Keratinocyte (primary cell): Measurements from ENCODE around the gene PRKCE. TPM values are rescaled to one million over a fixed set of nuclear protein-coding genes. Genes with fewer than 3 reads are reported as not detected.

Source experiments
- DNase-seq: peaks from one replicate; pipeline ENCODE4 v3.0.0-alpha.2; 2011; ENCODE audit warnings: low read depth, missing footprints, low spot score
- FAIRE-seq: peaks from 2 replicates; lab custom pipeline; 2011; peaks lifted over from hg19 to GRCh38; lab: Jason Lieb, UNC
- H2AFZ ChIP-seq: 2 replicates; pipeline ENCODE4 v1.6.0; 2012; ENCODE audit warnings: low read length, control low read depth, inconsistent platforms; ENCODE audit not compliant: control insufficient read depth
- H3K27ac ChIP-seq: 2 replicates; pipeline ENCODE4 v1.5.1; 2011; ENCODE audit warnings: low read length; ENCODE audit not compliant: control insufficient read depth, insufficient read depth
- H3K27me3 ChIP-seq: 3 replicates; pipeline ENCODE4 v1.6.0; 2011; ENCODE audit warnings: low read length; ENCODE audit not compliant: control insufficient read depth, insufficient read depth; ENCODE audit errors: extremely low read depth
- H3K36me3 ChIP-seq, 2 experiments: 2 replicates in 1 of 2; 3 replicates in 1 of 2; pipeline ENCODE4 v1.5.1; 2011; ENCODE audit warnings: low read length in 2 of 2, mild to moderate bottlenecking in 1 of 2; ENCODE audit not compliant: control insufficient read depth in 2 of 2, insufficient read depth in 2 of 2; ENCODE audit errors: extremely low read depth in 1 of 2
- H3K4me1 ChIP-seq: 3 replicates; pipeline ENCODE4 v1.5.1; 2011; ENCODE audit warnings: low read length; ENCODE audit not compliant: control insufficient read depth, insufficient read depth; ENCODE audit errors: extremely low read depth
- H3K4me2 ChIP-seq: 3 replicates; pipeline ENCODE4 v1.6.0; 2011; ENCODE audit warnings: low read depth, low read length; ENCODE audit not compliant: control insufficient read depth, insufficient read depth; ENCODE audit errors: extremely low read depth
- H3K4me3 ChIP-seq, 3 experiments: fragments of 200-600 bp in 1 of 3; sonication (generic) in 1 of 3; 2 replicates in 2 of 3; 3 replicates in 1 of 3; pipeline ENCODE4 v1.5.1; 2011 to 2016; ENCODE audit warnings: low read length in 3 of 3, mild to moderate bottlenecking in 3 of 3, control low read depth in 2 of 3, inconsistent platforms in 1 of 3, low read depth in 1 of 3, mixed read lengths in 1 of 3, mixed run types in 1 of 3, moderate library complexity in 1 of 3; ENCODE audit not compliant: control insufficient read depth in 2 of 3, insufficient read depth in 2 of 3; ENCODE audit errors: extremely low read depth in 1 of 3
- H3K79me2 ChIP-seq: 2 replicates; pipeline ENCODE4 v1.6.0; 2012; ENCODE audit warnings: low read length; ENCODE audit not compliant: control insufficient read depth, insufficient read depth
- H3K9ac ChIP-seq: 3 replicates; pipeline ENCODE4 v1.6.0; 2011; ENCODE audit warnings: low read length; ENCODE audit not compliant: control insufficient read depth, insufficient read depth; ENCODE audit errors: extremely low read depth
- H3K9me1 ChIP-seq: 3 replicates; pipeline ENCODE4 v1.6.0; 2011; ENCODE audit warnings: low read length; ENCODE audit not compliant: control insufficient read depth, insufficient read depth; ENCODE audit errors: extremely low read depth
- H3K9me3 ChIP-seq: 2 replicates; pipeline ENCODE4 v1.5.1; 2012; ENCODE audit warnings: low read depth, low read length; ENCODE audit not compliant: control insufficient read depth
- H4K20me1 ChIP-seq: 3 replicates; pipeline ENCODE4 v1.6.0; 2011; ENCODE audit warnings: low read length; ENCODE audit not compliant: control insufficient read depth, insufficient read depth; ENCODE audit errors: extremely low read depth
- CTCF ChIP-seq, 3 experiments: IDR thresholded peaks in 1 of 3; conservative IDR thresholded peaks in 1 of 3; optimal IDR thresholded peaks in 1 of 3; 2 replicates in 2 of 3; 3 replicates in 1 of 3; pipeline versions ENCODE3 to v1.5.1; 2011; ENCODE audit warnings: low read length in 3 of 3, mild to moderate bottlenecking in 3 of 3, moderate library complexity in 2 of 3, control low read depth in 1 of 3, inconsistent platforms in 1 of 3; ENCODE audit not compliant: insufficient read depth in 2 of 3; ENCODE audit errors: extremely low read depth in 1 of 3
- EZH2 ChIP-seq: IDR thresholded peaks from one replicate; pipeline ENCODE4 v1.6.1; 2012; ENCODE audit warnings: inconsistent platforms, mild to moderate bottlenecking, low read length, moderate library complexity
- dilution Hi-C: fragments of 300-500 bp; cut with MboI; formaldehyde crosslinking; loops from one replicate; pipeline ENCODE4 v1.7.0; 2020; ENCODE audit warnings: low sequenced_read_pairs; ENCODE audit not compliant: extremely low pct_ligation_motif_present
- polyA plus RNA-seq, 5 experiments: library from polyadenylated mRNA; depleted of rRNA in 3 of 5; stranded (reverse) in 3 of 5; stranded (forward) in 1 of 5; unstranded in 1 of 5; fragments of >200 nt; gene quantifications; 1 replicate in 1 of 5; 2 replicates in 3 of 5; 3 replicates in 1 of 5; pipeline versions ENCODE4 v1.2.1 to v1.2.3, GENCODE V29; 2011 to 2012; ENCODE audit warnings: missing spikeins in 2 of 5, low read depth in 1 of 5, low replicate concordance in 1 of 5

The PRKCE gene
- polyA plus RNA-seq, 1 donor (not counting 4 experiments of a cell fraction or from before 2014, with no cell fraction given): 2.0 TPM

DNA sequence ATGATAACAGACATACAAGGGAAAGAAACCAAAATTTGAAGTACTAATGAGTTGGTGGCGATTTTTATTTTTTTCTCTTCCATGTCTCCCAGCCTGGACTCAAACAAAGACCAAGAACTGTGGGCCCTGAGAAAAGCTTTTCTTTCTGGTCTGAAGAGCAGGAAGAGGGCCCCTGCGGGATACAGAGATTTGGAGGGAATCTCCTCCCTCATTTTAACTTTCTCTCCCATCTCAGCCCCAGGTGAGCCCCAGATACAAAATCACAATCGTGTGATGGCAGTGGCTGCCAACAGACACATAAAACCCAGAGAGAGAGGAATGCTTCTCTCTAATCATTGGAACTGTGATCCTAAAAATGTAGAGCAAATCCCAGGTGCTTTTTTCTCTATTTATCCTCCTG is 19.5 kb upstream of the PRKCE start:
- Histone ChIP-seq H3K9ac (no peak overlapping the region), H3K9me3 (no peaks in the 10 kb centered on the region), H3K4me3 (no peak overlapping the region), H3K79me2 (no peaks in the 10 kb centered on the region), H3K36me3 (no peaks in the 10 kb centered on the region), H4K20me1 (no peaks in the 10 kb centered on the region), H3K9me1 (no peaks in the 10 kb centered on the region), H3K27ac (no peak overlapping the region), H3K27me3 (peaks cover 3% of the 10 kb centered on the region), H2AFZ (no peak overlapping the region), H3K4me2 (no peak overlapping the region), H3K4me1 (no peaks in the 10 kb centered on the region)
- DNase-seq (no peak), FAIRE-seq (no peak)
- TF ChIP-seq EZH2 (no peak), CTCF (optimal IDR thresholded peaks at IDR 0.05 in 1 of 3, IDR thresholded peaks at IDR 0.05 in 1 of 3, conservative IDR thresholded peaks at IDR 0.05 in 1 of 3; ENCODE audit: extremely low read depth in 1 of 3, insufficient read depth in 2 of 3, low read length in 3 of 3) (no peak)
- dilution Hi-C loops: no loop called here

- TF ChIP-seq EZH2: no peak
- no peak for TF ChIP-seq CTCF (optimal IDR thresholded peaks at IDR 0.05 in 1 of 3, IDR thresholded peaks at IDR 0.05 in 1 of 3, conservative IDR thresholded peaks at IDR 0.05 in 1 of 3; ENCODE audit: extremely low read depth in 1 of 3, insufficient read depth in 2 of 3, low read length in 3 of 3)
Measured at GRCh38 chr2:45634223-45634622, 17.3 kb upstream of the PRKCE start.

More at GRCh38 chr2:45634223-45634622, 17.3 kb upstream of the PRKCE start:
- Histone ChIP-seq H4K20me1 (no peaks in the 10 kb centered on the region), H3K4me2 (no peak overlapping the region), H3K9ac (no peak overlapping the region), H2AFZ (no peak overlapping the region), H3K27me3 (peaks cover 8% of the 10 kb centered on the region), H3K36me3 (no peaks in the 10 kb centered on the region), H3K9me3 (no peaks in the 10 kb centered on the region), H3K79me2 (no peaks in the 10 kb centered on the region), H3K4me1 (no peaks in the 10 kb centered on the region), H3K9me1 (no peaks in the 10 kb centered on the region), H3K27ac (no peak overlapping the region), H3K4me3 (no peak overlapping the region)
- DNase-seq: no peak
- FAIRE-seq: no peak
- dilution Hi-C loops: no loop called here
